ENCODE measurements around the gene UGT1A4.

Gene UGT1A4

DNA sequence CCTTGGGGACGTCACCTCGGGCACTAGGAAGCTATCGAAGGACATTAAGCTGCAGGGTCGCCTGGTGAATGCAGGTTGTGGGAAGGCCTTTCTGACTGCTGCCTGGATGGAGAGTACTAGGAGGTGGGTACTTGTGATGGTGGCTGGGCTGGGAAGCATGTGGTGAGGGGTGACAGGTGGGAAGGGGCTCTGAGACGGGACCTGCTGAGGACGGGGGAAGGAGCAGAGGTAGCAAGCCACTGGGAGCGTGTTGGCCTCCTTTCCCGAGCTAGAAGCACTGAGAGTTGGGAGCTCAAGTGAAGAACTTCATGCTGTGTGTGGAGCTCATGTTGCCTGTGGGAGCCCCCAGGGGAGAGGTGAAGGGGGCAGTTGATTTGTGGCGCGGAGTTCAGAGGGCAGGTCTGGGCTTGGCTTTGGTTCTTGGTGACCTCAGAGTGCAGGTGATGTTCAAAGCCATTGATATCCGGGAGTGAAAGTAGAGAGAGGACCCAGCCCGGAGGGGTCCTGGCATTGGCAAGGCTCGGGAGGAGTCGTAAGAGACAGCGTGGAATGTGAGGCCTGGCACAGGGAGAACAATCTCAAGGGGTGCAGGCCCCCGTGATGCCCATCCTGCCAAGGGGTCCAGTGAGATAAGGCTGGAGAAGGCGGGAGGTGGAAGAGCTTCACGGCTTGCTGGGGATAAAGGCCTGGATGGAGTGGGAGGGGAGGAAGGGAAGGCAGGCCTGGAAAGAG lies 72.8 kb downstream of the UGT1A4 start:
- no peak for DNase-seq (ENCODE audit: low spot score)

GRCh38 chr2:233791883-233792329 lies 73.4 kb downstream of the UGT1A4 start:
- DNase-seq (ENCODE audit: low spot score): no peak

GRCh38 chr2:233792720-233793119 lies 74.2 kb downstream of the UGT1A4 start:
- no peak for DNase-seq (ENCODE audit: low spot score)

- no peak for DNase-seq (ENCODE audit: low spot score)
Measured at GRCh38 chr2:233793465-233794127, 75.1 kb downstream of the UGT1A4 start.

DNA sequence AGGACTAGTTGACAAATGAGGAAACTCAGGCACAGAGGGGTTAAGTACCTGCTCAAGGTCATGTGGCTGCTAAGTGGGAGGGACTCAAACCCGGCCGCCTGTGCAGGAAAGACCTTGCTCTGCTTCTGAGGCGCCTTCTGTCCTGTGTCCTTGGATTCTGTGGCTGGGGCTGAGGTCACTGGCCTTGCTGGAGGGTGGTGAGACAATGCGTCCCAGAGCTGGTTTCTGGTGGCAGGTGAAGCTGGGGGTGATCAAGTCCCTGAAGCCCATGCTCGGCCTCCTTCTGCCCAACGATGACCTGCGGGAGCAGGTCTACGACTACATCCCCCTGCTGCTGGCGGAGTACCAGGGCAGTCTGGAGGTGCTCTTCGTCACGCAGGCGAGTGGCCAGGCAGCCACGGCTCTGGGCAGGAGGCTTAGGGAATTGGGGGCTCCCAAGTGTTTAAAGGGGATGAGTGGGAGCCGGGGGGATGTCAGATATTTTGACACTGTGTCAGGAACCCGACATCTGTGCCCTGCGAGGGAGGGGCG lies 75.7 kb downstream of the UGT1A4 start:
- no peak for DNase-seq (ENCODE audit: low spot score)

GRCh38 chr2:233795735-233796171 lies 77.2 kb downstream of the UGT1A4 start:
- no peak for DNase-seq (ENCODE audit: low spot score)

DNA sequence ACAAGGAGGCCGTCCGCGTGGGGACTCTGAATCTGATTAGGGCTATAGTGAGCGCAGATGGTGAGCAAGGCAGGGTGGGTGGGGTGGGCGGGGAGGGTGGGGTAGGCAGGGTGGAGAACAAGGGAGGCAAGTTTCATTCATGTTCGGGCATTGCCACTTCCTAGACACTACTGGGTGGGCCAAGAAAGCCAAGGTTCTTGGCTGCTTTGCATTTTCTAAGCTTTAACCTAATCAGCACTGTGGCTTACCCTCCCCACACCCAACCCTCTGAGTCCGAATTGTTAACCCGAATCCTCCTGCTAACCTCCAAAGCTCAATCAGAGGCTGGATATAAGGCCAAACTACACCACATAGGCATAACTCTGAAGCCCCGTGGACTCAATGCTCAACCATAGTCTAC lies 77.7 kb downstream of the UGT1A4 start:
- no peak for DNase-seq (ENCODE audit: low spot score)

GRCh38 chr2:233798335-233799086 lies 80.0 kb downstream of the UGT1A4 start:
- no peak for DNase-seq (ENCODE audit: low spot score)

- no peak for DNase-seq (ENCODE audit: low spot score)
Measured at GRCh38 chr2:233799087-233799665, 80.6 kb downstream of the UGT1A4 start.

DNA sequence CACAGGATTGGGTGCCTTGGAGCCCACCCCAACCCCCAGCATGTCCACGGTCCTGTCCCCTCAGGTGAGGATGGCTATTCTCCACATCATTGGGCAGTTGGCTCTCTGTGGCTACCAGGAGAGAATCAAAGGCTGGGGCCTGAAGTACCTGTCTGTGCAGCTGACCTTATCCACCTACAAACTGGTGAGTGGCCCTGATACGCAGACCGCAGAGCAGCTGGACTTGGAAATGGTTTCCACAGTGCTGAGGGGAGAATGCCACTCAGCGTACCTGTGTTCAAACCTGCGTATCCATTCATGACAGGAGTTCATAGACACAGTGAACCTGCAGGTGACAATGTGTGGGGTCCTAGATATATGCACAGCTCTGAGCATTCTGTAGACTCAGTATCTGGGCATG lies 81.2 kb downstream of the UGT1A4 start:
- DNase-seq (ENCODE audit: low spot score): no peak

DNA sequence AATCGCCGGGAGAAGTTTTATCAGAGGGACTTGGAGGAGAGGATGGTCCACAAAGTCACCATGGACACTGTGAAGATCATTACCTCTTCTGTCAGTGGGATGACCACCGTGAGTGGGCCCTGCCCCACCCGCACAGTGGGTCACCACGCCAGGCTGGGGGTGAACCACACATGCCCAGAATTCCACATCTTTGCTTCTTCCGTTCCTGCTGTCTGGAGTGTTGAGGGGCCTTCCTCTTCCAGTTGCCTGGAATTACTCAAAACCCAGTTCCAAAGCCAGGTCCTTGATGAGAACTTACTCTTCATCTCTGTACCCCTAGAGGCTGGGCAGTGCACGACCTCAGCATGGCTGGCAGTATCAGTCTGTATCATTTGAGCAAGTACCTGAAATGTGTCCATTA lies 81.7 kb downstream of the UGT1A4 start:
- DNase-seq (ENCODE audit: low spot score): no peak

GRCh38 chr2:233801357-233802131 lies 83.0 kb downstream of the UGT1A4 start:
- no peak for DNase-seq (ENCODE audit: low spot score)

DNA sequence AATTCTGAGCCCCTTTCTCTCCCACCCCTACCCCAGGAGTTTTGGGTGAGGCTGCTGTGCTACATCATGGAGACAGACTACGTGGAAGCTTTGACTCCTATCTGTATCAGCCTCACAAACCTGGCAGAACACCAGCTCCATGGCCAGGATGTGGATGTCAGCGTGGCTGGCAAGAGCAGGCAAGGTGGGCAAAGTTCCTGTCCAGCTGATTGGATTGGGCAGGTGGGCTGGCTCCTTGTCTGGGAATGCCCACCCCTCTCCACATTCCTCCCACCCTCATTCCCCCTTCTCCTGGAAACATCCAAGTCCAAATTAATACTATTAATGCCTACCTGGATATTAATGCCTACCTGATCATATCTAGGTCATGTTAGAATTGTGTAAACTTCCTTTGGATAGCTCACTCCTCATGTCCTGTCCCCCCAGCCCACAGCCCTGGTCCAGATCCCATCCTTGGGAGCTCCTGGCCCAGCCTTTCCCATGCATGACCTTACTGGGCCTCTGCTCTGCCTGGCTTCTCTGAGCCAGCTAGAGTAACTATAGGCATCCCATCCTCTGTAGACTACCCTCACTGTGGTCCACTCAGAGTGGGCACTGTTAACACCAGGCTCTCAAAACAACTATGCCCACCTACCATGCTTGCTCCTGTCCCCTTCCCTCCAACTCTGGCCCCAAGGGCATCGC lies 83.7 kb downstream of the UGT1A4 start:
- DNase-seq (ENCODE audit: low spot score): no peak

DNA sequence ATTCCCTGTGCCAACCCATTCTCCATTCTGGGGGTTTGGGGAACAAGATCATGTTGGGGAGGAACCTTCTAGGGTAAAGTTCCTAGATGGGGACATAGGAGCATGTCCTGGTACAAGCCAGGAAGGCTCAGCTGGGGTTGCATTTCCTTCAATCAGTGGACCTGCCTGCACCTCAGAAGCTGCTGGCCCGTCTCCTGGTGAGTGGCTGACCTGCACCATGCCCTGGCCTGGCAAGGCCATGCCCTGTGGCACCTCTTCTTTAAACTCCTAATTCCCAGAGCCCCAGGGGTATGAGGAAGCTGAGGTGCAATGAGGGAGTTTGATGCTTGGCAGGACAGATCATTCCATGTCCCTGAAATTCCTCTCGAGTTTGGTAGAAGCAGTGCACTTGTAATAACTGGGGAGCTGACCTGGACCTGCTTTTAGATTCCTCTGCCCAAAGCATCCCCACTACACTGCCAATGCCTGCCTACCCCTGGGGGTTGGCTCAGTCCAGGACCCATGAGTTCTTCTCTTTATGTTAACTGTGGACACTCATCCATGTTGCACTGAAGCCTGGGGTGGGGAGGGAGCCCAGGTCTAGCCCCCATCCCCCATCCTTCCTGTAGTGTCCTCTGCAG lies 84.9 kb downstream of the UGT1A4 start:
- no peak for DNase-seq (ENCODE audit: low spot score)

- no peak for DNase-seq (ENCODE audit: low spot score)
Measured at GRCh38 chr2:233803994-233804393, 85.5 kb downstream of the UGT1A4 start.

DNA sequence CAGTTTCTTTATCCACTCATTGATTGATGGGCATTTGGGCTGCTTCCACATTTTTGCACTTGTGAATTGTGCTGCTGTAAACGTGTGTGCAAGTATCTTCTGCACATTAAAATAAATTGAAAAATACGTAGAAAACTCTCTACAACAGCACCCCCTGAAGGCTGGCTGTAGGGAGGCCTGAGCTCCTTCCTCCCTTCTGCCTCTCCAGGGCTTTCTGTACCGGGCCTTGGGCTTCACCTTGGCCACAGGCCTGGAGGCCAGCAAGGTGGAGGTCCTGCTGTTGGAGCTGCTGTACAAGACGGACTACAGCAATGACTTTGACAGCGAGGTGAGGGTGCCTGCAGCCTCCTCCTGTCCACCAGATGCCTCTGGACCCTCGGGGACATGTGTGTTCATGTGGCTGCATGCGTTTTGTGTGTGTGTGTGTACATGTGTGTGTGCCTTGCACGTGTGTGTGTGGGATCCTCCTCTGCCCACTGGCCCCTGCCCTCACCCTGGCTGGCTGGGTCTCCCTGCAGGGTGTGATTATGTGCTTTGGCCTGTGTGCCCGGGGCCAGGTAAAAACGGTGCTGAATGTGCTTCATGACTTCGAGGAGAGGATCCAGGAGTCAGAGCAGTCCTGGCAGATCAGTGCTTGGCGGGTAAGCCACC lies 88.8 kb downstream of the UGT1A4 start:
- no peak for DNase-seq (ENCODE audit: low spot score)

- DNase-seq (ENCODE audit: low spot score): no peak
Measured at GRCh38 chr2:233807966-233808935, 89.7 kb downstream of the UGT1A4 start.

- DNase-seq (ENCODE audit: low spot score): no peak
Measured at GRCh38 chr2:233810385-233810784, 91.8 kb downstream of the UGT1A4 start.

- no peak for DNase-seq (ENCODE audit: low spot score)
Measured at GRCh38 chr2:233811087-233811486, 92.6 kb downstream of the UGT1A4 start.

All from CD4-positive, alpha-beta T cell treated with Interleukin-6 at 100 ng/mL for 8 hours (primary cell).